Glutamatergic neuron (in vitro differentiated cells): Measurements from ENCODE around the gene GLYATL3. TPM values are rescaled to one million over a fixed set of nuclear protein-coding genes. Genes with fewer than 3 reads are reported as not detected.
"Not testable (repeated sequence)": the region's sequence is repeated elsewhere in the genome, so short reads cannot be mapped to it uniquely, and the experiment has no call there.

Source experiments
- DNase-seq: peaks from one replicate; pipeline ENCODE4 v3.0.0; 2022
- H3K27ac Mint-ChIP-seq: one replicate; pipeline ENCODE4 v1.8.0; 2020; ENCODE audit warnings: mild to moderate bottlenecking, mixed read lengths, inconsistent platforms; ENCODE audit not compliant: unreplicated experiment
- H3K27me3 Mint-ChIP-seq: one replicate; pipeline ENCODE4 v1.8.0; 2020; ENCODE audit warnings: mild to moderate bottlenecking, moderate library complexity, mixed read lengths, inconsistent platforms; ENCODE audit not compliant: unreplicated experiment
- H3K36me3 Mint-ChIP-seq: one replicate; pipeline ENCODE4 v1.8.0; 2020; ENCODE audit warnings: mild to moderate bottlenecking, mixed read lengths, inconsistent platforms; ENCODE audit not compliant: unreplicated experiment
- H3K4me1 Mint-ChIP-seq: one replicate; pipeline ENCODE4 v1.8.0; 2020; ENCODE audit warnings: mild to moderate bottlenecking, low read depth, mixed read lengths, inconsistent platforms; ENCODE audit not compliant: unreplicated experiment
- H3K4me3 Mint-ChIP-seq: one replicate; pipeline ENCODE4 v1.8.0; 2020; ENCODE audit warnings: mild to moderate bottlenecking, mixed read lengths, inconsistent platforms; ENCODE audit not compliant: unreplicated experiment
- H3K9me3 Mint-ChIP-seq: one replicate; pipeline ENCODE4 v1.8.0; 2020; ENCODE audit warnings: mild to moderate bottlenecking, moderate library complexity, mixed read lengths, inconsistent platforms; ENCODE audit not compliant: unreplicated experiment
- total RNA-seq: library from RNA; stranded (reverse); fragmentation: NEBNext Ultra II Directional; extraction: Animal tissue kit (Norgen Biotek cat#: 25700); gene quantifications from one replicate; pipeline ENCODE4 v1.2.1, GENCODE V29; 2021; ENCODE audit not compliant: unreplicated experiment
- TF ChIP-seq, protein P1 (sequence below): fragments of 200-600 bp; sonication (generic); IDR thresholded peaks from one replicate; pipeline ENCODE4 v1.5.0; 2021; ENCODE audit not compliant: partially characterized antibody, unreplicated experiment

GLYATL3 gene
- total RNA-seq, 1 donor from 2014 or later = not detected

DNA sequence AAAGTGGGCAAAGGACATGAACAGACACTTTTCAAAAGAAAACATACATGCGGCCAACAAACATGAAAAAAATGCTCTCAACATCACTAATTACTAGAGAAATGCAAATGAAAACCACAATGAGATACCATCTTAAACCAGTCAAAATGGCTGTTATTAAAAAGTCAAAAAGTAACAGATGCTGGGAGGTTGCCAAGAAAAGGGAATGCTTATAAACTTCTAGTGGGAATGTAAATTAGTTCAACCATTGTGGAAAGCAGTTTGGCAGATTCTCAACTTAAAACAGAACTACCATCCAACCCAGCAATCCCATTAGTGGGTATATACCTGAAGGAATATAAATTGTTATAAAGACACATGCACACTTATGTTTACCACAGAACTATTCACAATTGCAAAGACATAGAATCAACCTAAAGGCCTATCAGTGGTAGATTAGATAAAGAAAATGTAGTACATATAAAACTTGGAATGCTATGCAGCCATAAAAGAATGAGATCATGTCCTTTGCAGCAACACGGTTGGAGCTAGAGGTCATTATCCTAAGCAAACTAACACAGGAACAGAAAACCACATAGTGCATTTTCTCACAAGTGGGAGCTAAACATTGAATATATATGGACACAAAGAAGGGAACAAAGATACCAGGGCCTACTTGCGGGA is 20.3 kb upstream of the GLYATL3 start:
- Mint-ChIP-seq H3K27me3 (no peaks in the 10 kb centered on the region), H3K4me3 (no peak overlapping the region), H3K4me1 (no peaks in the 10 kb centered on the region), H3K27ac (no peak overlapping the region), H3K36me3 (peaks cover 7% of the 10 kb centered on the region), H3K9me3 (peaks cover 5% of the 10 kb centered on the region)
- no peak for DNase-seq
- TF ChIP-seq, protein P1, sequence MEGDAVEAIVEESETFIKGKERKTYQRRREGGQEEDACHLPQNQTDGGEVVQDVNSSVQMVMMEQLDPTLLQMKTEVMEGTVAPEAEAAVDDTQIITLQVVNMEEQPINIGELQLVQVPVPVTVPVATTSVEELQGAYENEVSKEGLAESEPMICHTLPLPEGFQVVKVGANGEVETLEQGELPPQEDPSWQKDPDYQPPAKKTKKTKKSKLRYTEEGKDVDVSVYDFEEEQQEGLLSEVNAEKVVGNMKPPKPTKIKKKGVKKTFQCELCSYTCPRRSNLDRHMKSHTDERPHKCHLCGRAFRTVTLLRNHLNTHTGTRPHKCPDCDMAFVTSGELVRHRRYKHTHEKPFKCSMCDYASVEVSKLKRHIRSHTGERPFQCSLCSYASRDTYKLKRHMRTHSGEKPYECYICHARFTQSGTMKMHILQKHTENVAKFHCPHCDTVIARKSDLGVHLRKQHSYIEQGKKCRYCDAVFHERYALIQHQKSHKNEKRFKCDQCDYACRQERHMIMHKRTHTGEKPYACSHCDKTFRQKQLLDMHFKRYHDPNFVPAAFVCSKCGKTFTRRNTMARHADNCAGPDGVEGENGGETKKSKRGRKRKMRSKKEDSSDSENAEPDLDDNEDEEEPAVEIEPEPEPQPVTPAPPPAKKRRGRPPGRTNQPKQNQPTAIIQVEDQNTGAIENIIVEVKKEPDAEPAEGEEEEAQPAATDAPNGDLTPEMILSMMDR = no peak

DNA sequence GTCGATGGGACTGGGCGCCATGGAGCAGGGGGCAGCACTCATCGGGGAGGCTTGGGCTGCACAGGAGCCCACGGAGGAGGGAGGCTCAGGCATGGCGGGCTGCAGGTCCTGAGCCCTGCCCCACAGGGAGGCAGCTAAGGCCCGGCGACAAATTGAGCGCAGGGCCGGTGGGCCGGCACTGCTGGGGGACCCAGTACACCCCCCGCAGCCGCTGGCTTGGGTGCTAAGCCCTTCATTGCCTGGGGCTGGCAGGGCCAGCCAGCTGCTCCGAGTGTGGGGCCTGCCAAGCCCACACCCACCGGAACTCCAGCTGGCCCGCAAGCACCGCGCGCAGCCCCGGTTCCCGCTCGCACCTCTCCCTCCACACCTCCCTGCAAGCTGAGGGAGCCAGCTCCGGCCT is 17.9 kb upstream of the GLYATL3 start:
- not testable (repeated sequence) for H3K27ac Mint-ChIP-seq, H3K9me3 Mint-ChIP-seq, H3K27me3 Mint-ChIP-seq, H3K4me1 Mint-ChIP-seq, DNase-seq, H3K4me3 Mint-ChIP-seq, H3K36me3 Mint-ChIP-seq

DNA sequence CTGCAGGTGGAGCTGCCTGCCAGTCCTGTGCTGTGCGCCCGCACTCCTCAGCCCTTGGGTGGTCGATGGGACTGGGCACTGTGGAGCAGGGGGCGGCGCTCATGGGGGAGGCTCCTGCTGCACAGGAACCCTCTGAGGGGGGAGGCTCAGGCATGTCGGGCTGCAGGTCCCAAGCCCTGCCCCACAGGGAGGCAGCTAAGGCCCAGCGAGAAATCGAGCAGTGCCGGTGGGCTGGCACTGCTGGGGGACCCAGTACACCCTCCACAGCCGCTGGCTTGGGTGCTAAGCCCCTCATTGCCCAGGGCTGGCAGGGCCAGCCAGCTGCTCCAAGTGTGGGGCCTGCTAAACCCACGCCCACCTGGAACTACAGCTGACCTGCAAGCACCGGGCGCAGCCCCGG is 16.3 kb upstream of the GLYATL3 start:
- not testable (repeated sequence) for DNase-seq, H3K4me3 Mint-ChIP-seq, H3K27me3 Mint-ChIP-seq, H3K27ac Mint-ChIP-seq, H3K9me3 Mint-ChIP-seq, H3K4me1 Mint-ChIP-seq, H3K36me3 Mint-ChIP-seq

DNA sequence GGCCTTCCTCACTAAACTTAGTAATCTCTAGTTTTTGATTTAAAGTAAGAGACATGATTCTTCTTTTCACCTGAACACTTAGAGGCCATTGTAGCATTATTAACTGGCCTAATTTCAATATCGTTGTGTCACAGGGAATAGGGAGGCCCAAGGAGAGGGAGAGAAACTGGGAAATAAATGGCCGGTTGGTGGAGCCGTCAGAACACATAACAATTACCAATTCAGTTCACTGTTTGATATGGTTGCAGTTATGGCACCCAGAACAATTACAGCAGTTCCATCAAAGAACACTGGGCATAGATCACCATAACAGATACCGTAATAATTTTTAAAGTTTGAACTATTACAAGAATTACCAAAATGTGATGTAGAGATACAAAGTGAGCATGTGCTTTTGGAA is 9.1 kb upstream of the GLYATL3 start:
- Mint-ChIP-seq H3K4me1 (no peaks in the 10 kb centered on the region), H3K36me3 (no peaks in the 10 kb centered on the region), H3K27me3 (peaks cover 2% of the 10 kb centered on the region), H3K4me3 (no peak overlapping the region), H3K9me3 (no peaks in the 10 kb centered on the region), H3K27ac (no peak overlapping the region)
- TF ChIP-seq, protein P1 = no peak
- DNase-seq = no peak

DNA sequence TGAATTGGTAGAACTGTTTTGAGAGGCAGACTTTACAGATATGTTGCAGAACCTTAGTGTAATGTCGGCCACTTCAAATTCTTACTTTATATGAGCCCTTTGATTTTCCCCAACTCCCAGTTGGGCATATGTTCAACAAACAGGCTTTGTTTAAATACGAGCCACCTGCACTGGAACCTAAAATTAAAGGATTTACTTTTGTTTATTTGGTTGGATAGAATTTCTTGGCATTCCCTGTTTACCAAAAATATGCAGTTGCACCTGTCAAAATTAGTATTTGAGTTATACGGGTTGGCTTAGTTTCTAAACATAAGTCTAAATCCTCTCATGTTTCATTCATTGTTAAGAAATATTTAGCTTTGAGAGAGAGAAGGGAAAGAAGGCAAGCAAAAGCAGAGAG is 2.4 kb upstream of the GLYATL3 start:
- TF ChIP-seq, protein P1 = no peak
- H3K4me3 Mint-ChIP-seq = no peak overlapping the region
- H3K27ac Mint-ChIP-seq = no peak overlapping the region
- no peaks in the 10 kb centered on the region for H3K36me3 Mint-ChIP-seq
- peaks cover 2% of the 10 kb centered on the region for H3K27me3 Mint-ChIP-seq
- no peaks in the 10 kb centered on the region for H3K4me1 Mint-ChIP-seq
- H3K9me3 Mint-ChIP-seq = no peaks in the 10 kb centered on the region
- DNase-seq = no peak

DNA sequence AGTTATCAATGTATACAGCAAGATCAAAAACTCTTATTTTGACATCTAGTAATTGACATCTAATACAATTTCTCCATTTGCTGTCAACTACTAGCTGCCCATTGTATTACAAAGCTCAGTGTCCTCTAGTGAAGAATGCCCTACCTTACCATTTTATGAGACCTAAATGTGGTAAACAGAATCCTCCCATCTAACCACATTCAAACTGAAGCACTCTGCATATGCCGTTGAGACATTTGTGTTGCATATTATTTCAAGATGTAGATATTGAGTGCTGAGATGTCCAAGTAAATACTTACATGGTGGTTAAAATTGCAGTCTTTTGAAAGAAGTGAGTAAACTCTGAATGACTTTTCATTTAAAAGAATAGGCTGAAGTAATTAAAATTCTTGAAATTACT is 597 bp upstream of the GLYATL3 start:
- H3K36me3 Mint-ChIP-seq = no peaks in the 10 kb centered on the region
- TF ChIP-seq, protein P1 = no peak

More for the DNA sequence above, 597 bp upstream of the GLYATL3 start:
- no peak overlapping the region for H3K4me3 Mint-ChIP-seq
- H3K27ac Mint-ChIP-seq = no peak overlapping the region
- no peak for DNase-seq
- H3K27me3 Mint-ChIP-seq = no peaks in the 10 kb centered on the region
- H3K4me1 Mint-ChIP-seq = no peaks in the 10 kb centered on the region
- H3K9me3 Mint-ChIP-seq = no peaks in the 10 kb centered on the region
